Heart right ventricle (tissue), 16 donors: ENCODE measurements around the gene BRD4. TPM values are rescaled to one million over a fixed set of nuclear protein-coding genes. Genes with fewer than 3 reads are reported as not detected.

Experiments
- ATAC-seq, 8 donors: fragments of 200-7000 bp; cut with Tn5 transposase; one replicate each; pipeline ENCODE4 v1.9.1; 2020; ENCODE audit warnings: mild to moderate bottlenecking in 8 of 8, moderate library complexity in 8 of 8, moderate number of reproducible peaks in 1 of 8
- DNase-seq, 2 donors: peaks; one replicate each; pipeline ENCODE4 v3.0.0-alpha.2; 2020
- H3K27ac ChIP-seq, 10 donors: fragments of 200-600 bp; sonication (generic) in 2 of 10; one replicate each; pipeline versions ENCODE4 v1.5.0 to v1.8.0; 2020 to 2022; ENCODE audit warnings: mild to moderate bottlenecking in 3 of 10
- H3K27me3 ChIP-seq, 7 donors: fragments of 200-600 bp; one replicate each; pipeline ENCODE4 v1.8.0; 2021 to 2022; ENCODE audit warnings: mild to moderate bottlenecking in 2 of 7
- H3K36me3 ChIP-seq, 9 donors: fragments of 200-600 bp; sonication (generic) in 1 of 9; one replicate each; pipeline versions ENCODE4 v1.5.0 to v1.8.0; 2020 to 2022; ENCODE audit warnings: mild to moderate bottlenecking in 2 of 9
- H3K4me1 ChIP-seq, 9 donors: fragments of 200-600 bp; sonication (generic) in 1 of 9; one replicate each; pipeline versions ENCODE4 v1.5.0 to v1.8.0; 2020 to 2022; ENCODE audit warnings: mild to moderate bottlenecking in 4 of 9
- H3K4me3 ChIP-seq, 10 donors: fragments of 200-600 bp; sonication (generic) in 2 of 10; one replicate each; pipeline versions ENCODE4 v1.5.0 to v1.8.0; 2020 to 2022; ENCODE audit warnings: mild to moderate bottlenecking in 7 of 10, moderate library complexity in 2 of 10
- H3K9me3 ChIP-seq, 11 donors: fragments of 200-600 bp in 10 of 11; sonication (generic) in 2 of 11; one replicate each; pipeline versions ENCODE4 v1.5.0 to v1.8.0; 2013 to 2022; ENCODE audit warnings: mild to moderate bottlenecking in 2 of 11, control low read depth in 1 of 11, moderate library complexity in 1 of 11
- CTCF ChIP-seq, 9 donors: fragments of 200-600 bp; sonication (generic) in 2 of 9; IDR thresholded peaks; one replicate each; pipeline versions ENCODE4 v1.5.0 to v1.8.0; 2021 to 2022; ENCODE audit warnings: antibody characterized with exemption in 9 of 9, mild to moderate bottlenecking in 5 of 9, moderate library complexity in 1 of 9
- WGBS, 2 donors: extraction: QIAGEN DNeasy Blood & Tissue Kit; methylation state at CpG; one replicate each; pipeline ENCODE4 v1.1.7; 2013; ENCODE audit warnings: inconsistent platforms in 1 of 2; 5-methylcytosine and 5-hydroxymethylcytosine counted together
- intact Hi-C, 10 donors: fragments of 100-400 bp; cut with DNase I; formaldehyde crosslinking; loops; one replicate each; pipeline versions ENCODE4 v1.11.1 to v1.14.2; 2022
- polyA plus RNA-seq, 2 donors: library from polyadenylated mRNA; stranded (reverse); fragments of 200-250 nt; gene quantifications; one replicate each; pipeline ENCODE4 v1.2.3, GENCODE V29; 2013
- total RNA-seq, 10 donors: library from RNA; stranded (reverse); fragmentation: NEBNext Ultra II Directional in 3 of 10; extraction: Animal tissue kit (Norgen Biotek cat#: 25700) in 3 of 10; gene quantifications; one replicate each; pipeline versions ENCODE4 v1.2.1 to v1.2.4, GENCODE V29; 2021 to 2023
- donor health status: Arrhythmogenic right ventricular cardiomyopathy.
- donor health status: ischemic (EF 13 %, LVEDD 7.1; RV severe dilation, severe dysfunction).
- donor health status: healthy with polysubstance abuse.
- donor health status: DM: no; HTN: yes; CAD: no.
- donor health status: DM: no; HTN: no; CAD: no.
- donor health status: ischemic (EF 25% LVEDD 6.9; RV normal size, moderate dysfunction).
- donor health status: ischemic (EF 25% LVEDD 5.7; RV mildly dilated, moderate dysfunction).
- donor health status: healthy.
- donor health status: DM: yes; HTN: yes; CAD: no.
- donor health status: Ischemic cardiomyopathy.
- donor health status: ischemic (EF 35%, LVEDD 5.7; RV mildly dilated, moderate dysfunction).
- donor health status: nonischemic (EF 11% LVEDD 7.7; RV severe dilation, severe dysfunction).
- donor health status: DM: yes; HTN: yes; CAD: no.
- donor health status: PGD.
- donor health status: ischemic (EF 29% LVEDD 5.4; RV normal size, mild dysfunction).
- donor health status: nonischemic (EF 23%, LVEDD 6.1; RV moderate dilation, normal function).

Gene BRD4
- total and polyA plus RNA-seq, 12 donors = 31.2 to 85.1 (median 53.6) TPM

- peak overlapping the region; percentile 84 to 94 (median 92) for H3K27ac ChIP-seq
- peak overlapping the region in 3 of 10 donors; percentile 0 to 11 (median 2) for H3K4me3 ChIP-seq
- H3K9me3 ChIP-seq = no peaks in the 10 kb centered on the region
- peaks cover 60 to 95% (median 83%) of the 10 kb centered on the region in 9 donors for H3K4me1 ChIP-seq
- DNase-seq (peak; percentile 86 to 88), ATAC-seq (peak; percentile 52 to 78 (median 70))
- no peaks in the 10 kb centered on the region for H3K27me3 ChIP-seq
- WGBS, 2 donors = 40 to 44% methylated on average over 19 of the region's 19 CpGs
- H3K36me3 ChIP-seq = peaks cover 0 to 89% (median 26%) of the 10 kb centered on the region in 9 donors
- TF ChIP-seq CTCF (IDR thresholded peaks at IDR 0.05) = no peak
- intact Hi-C loops = loop anchor here in 4 of 10 donors (5.0 to 10.0 kb wide), 4 partner anchors 37 to 144 kb away; partner anchors contain the start of gene SYDE1 (in 1 of the 4)
These were observed 83.5 kb downstream of the BRD4 start for GRCh38 chr19:15248648-15249527.

GRCh38 chr19:15248106-15248505, 84.2 kb downstream of the BRD4 start:
- Histone ChIP-seq H3K36me3 (peaks cover 0 to 89% (median 25%) of the 10 kb centered on the region in 9 donors), H3K4me1 (peaks cover 59 to 88% (median 75%) of the 10 kb centered on the region in 9 donors), H3K27ac (peak overlapping the region; percentile 84 to 94 (median 92)), H3K4me3 (no peak overlapping the region), H3K9me3 (no peaks in the 10 kb centered on the region), H3K27me3 (no peaks in the 10 kb centered on the region)
- TF ChIP-seq CTCF (IDR thresholded peaks at IDR 0.05) = no peak
- WGBS, 2 donors = 67 to 82% methylated on average over 5 of the region's 5 CpGs
- DNase-seq = peak in 1 of 2 donors; percentile 68
- intact Hi-C loops = loop anchor here in 4 of 10 donors (5.0 to 10.0 kb wide), 4 partner anchors 36 to 143 kb away; partner anchors contain the start of gene SYDE1 (in 1 of the 4)
- ATAC-seq = peak in 6 of 8 donors; percentile 8 to 35 (median 12)

GRCh38 chr19:15247107-15248014, 85.0 kb downstream of the BRD4 start:
- no peak overlapping the region for H3K4me3 ChIP-seq
- H3K9me3 ChIP-seq = no peaks in the 10 kb centered on the region
- H3K27ac ChIP-seq = peak overlapping the region; percentile 84 to 94 (median 92)
- intact Hi-C loops = loop anchor here in 4 of 10 donors (5.0 to 10.0 kb wide), 4 partner anchors 35 to 143 kb away; partner anchors contain the start of gene SYDE1 (in 1 of the 4)
- peaks cover 51 to 80% (median 67%) of the 10 kb centered on the region in 9 donors for H3K4me1 ChIP-seq
- ATAC-seq = no peak
- H3K36me3 ChIP-seq = peaks cover 0 to 87% (median 25%) of the 10 kb centered on the region in 9 donors
- 67 to 73% methylated on average over 20 of the region's 20 CpGs for WGBS, 2 donors
- no peak for DNase-seq
- no peak for TF ChIP-seq CTCF (IDR thresholded peaks at IDR 0.05)
- no peaks in the 10 kb centered on the region for H3K27me3 ChIP-seq

- ATAC-seq (no peak), DNase-seq (no peak)
- Histone ChIP-seq H3K27me3 (no peaks in the 10 kb centered on the region), H3K27ac (peak overlapping the region in 9 of 10 donors; percentile 84 to 94 (median 92)), H3K9me3 (no peaks in the 10 kb centered on the region), H3K4me1 (peaks cover 39 to 78% (median 61%) of the 10 kb centered on the region in 9 donors), H3K4me3 (no peak overlapping the region), H3K36me3 (peaks cover 0 to 88% (median 30%) of the 10 kb centered on the region in 9 donors)
- intact Hi-C loops = loop anchor here in 4 of 10 donors (5.0 to 10.0 kb wide), 4 partner anchors 34 to 141 kb away; partner anchors contain the start of gene SYDE1 (in 1 of the 4)
- WGBS, 2 donors = 87 to 89% methylated on average over 5 of the region's 5 CpGs
- TF ChIP-seq CTCF (IDR thresholded peaks at IDR 0.05) = no peak
These were observed 86.2 kb downstream of the BRD4 start for GRCh38 chr19:15246198-15246481.
